Endothelial cell of umbilical vein (primary cell): ENCODE results near the gene MUC20. TPM values are rescaled to one million over a fixed set of nuclear protein-coding genes. Genes with fewer than 3 reads are reported as not detected.

Experiments used
- BruUV-seq: library from RNA; stranded (reverse); fragments of 400-500 nt; replicated peaks from 2 replicates; lab custom pipeline; 2021; lab: Mats Ljungman, UMichigan
- CTCF ChIA-PET: fragments of 300-600, 350-600 bp; sonication (Branson Sonifier 250); formaldehyde crosslinking; loops from one replicate; lab custom pipeline; 2021; ENCODE audit warnings: antibody characterized with exemption, inconsistent platforms; lab: Charles Lee
- POLR2A ChIA-PET: fragments of 300-600, 350-600 bp; sonication (Branson Sonifier 250); formaldehyde crosslinking; loops from one replicate; lab custom pipeline; 2021; ENCODE audit warnings: antibody characterized with exemption, inconsistent platforms; lab: Charles Lee
- DNase-seq: peaks from one replicate; pipeline ENCODE4 v3.0.0-alpha.2; 2011; ENCODE audit warnings: low read depth, low spot score
- FAIRE-seq: peaks from 2 replicates; lab custom pipeline; 2011; peaks lifted over from hg19 to GRCh38; lab: Jason Lieb, UNC
- H2AFZ ChIP-seq: 2 replicates; pipeline ENCODE4 v1.6.0; 2012; ENCODE audit warnings: low read depth, low read length, control low read depth, inconsistent platforms
- H3K27ac ChIP-seq: 2 replicates; pipeline ENCODE4 v1.5.1; 2011; ENCODE audit warnings: low read depth, mild to moderate bottlenecking, control low read depth, low read length, moderate library complexity; ENCODE audit not compliant: insufficient read depth
- H3K27me3 ChIP-seq, 2 experiments: 2 replicates each; pipeline versions ENCODE4 v1.6.0 to v1.6.1; 2011; ENCODE audit warnings: low read length in 2 of 2, mixed read lengths in 1 of 2; ENCODE audit not compliant: control insufficient read depth in 2 of 2, insufficient read depth in 2 of 2
- H3K36me3 ChIP-seq, 2 experiments: 2 replicates in 1 of 2; 3 replicates in 1 of 2; pipeline ENCODE4 v1.5.1; 2011; ENCODE audit warnings: low read length in 2 of 2, mild to moderate bottlenecking in 1 of 2, moderate library complexity in 1 of 2; ENCODE audit not compliant: control insufficient read depth in 2 of 2, insufficient read depth in 2 of 2; ENCODE audit errors: extremely low read depth in 1 of 2
- H3K4me1 ChIP-seq: 3 replicates; pipeline ENCODE4 v1.5.1; 2011; ENCODE audit warnings: mild to moderate bottlenecking, low read length; ENCODE audit not compliant: control insufficient read depth, insufficient read depth; ENCODE audit errors: extremely low read depth
- H3K4me2 ChIP-seq: 2 replicates; pipeline ENCODE4 v1.6.1; 2011; ENCODE audit warnings: low read length, control low read depth, mixed read lengths; ENCODE audit not compliant: insufficient read depth
- H3K4me3 ChIP-seq, 3 experiments: fragments of 200-600 bp in 1 of 3; sonication (generic), shearing (Covaris generic) in 1 of 3; replicated peaks in 1 of 3; 2 replicates each; pipeline ENCODE4 v1.5.1; 2011 to 2016; ENCODE audit warnings: control low read depth in 3 of 3, low read length in 3 of 3, mild to moderate bottlenecking in 2 of 3, inconsistent platforms in 1 of 3, low read depth in 1 of 3, moderate library complexity in 1 of 3; ENCODE audit not compliant: insufficient read depth in 1 of 3
- H3K79me2 ChIP-seq: 2 replicates; pipeline ENCODE4 v1.6.0; 2012; ENCODE audit warnings: low read length, inconsistent platforms; ENCODE audit not compliant: control insufficient read depth, insufficient read depth
- H3K9ac ChIP-seq: replicated peaks from 2 replicates; pipeline ENCODE3; 2011; ENCODE audit warnings: low read length, control low read depth; ENCODE audit not compliant: insufficient read depth; ENCODE audit errors: extremely low read depth
- H3K9me1 ChIP-seq: replicated peaks from 3 replicates; pipeline ENCODE4 v1.6.0; 2011; ENCODE audit warnings: mild to moderate bottlenecking, low read length; ENCODE audit not compliant: control insufficient read depth, insufficient read depth; ENCODE audit errors: extremely low read depth
- H3K9me3 ChIP-seq: replicated peaks from 2 replicates; pipeline ENCODE4 v1.5.1; 2012; ENCODE audit warnings: low read length, inconsistent platforms; ENCODE audit not compliant: control insufficient read depth, insufficient read depth
- H4K20me1 ChIP-seq: replicated peaks from 2 replicates; pipeline ENCODE3; 2011; ENCODE audit warnings: mild to moderate bottlenecking, low read length; ENCODE audit not compliant: control insufficient read depth, insufficient read depth; ENCODE audit errors: extremely low read depth
- CTCF ChIP-seq, 2 donors: IDR thresholded peaks; 1 replicate in 1 of 2; 2 replicates in 1 of 2; pipeline ENCODE4 v1.5.1; 2011; ENCODE audit warnings: low read length in 2 of 2, mild to moderate bottlenecking in 2 of 2, moderate library complexity in 2 of 2, control low read depth in 1 of 2, inconsistent platforms in 1 of 2, low read depth in 1 of 2; ENCODE audit not compliant: insufficient read depth in 1 of 2; ENCODE audit errors: extremely low read depth in 1 of 2
- EZH2 ChIP-seq: IDR thresholded peaks from 2 replicates; pipeline ENCODE4 v1.6.1; 2012; ENCODE audit warnings: borderline replicate concordance, low read depth, mild to moderate bottlenecking, moderate library complexity, low read length, inconsistent platforms; ENCODE audit not compliant: severe bottlenecking
- FOS ChIP-seq: IDR thresholded peaks from 2 replicates; pipeline ENCODE4 v1.6.1; 2011; ENCODE audit warnings: mild to moderate bottlenecking, low read length, moderate library complexity, borderline replicate concordance; ENCODE audit not compliant: insufficient read depth
- MYC ChIP-seq: IDR thresholded peaks from one replicate; pipeline ENCODE4 v1.6.1; 2011; ENCODE audit warnings: mild to moderate bottlenecking, low read depth, low read length
- POLR2A ChIP-seq: IDR thresholded peaks from 2 replicates; pipeline ENCODE4 v1.6.1; 2012; ENCODE audit warnings: low read depth, mild to moderate bottlenecking, control low read depth, low read length
- POLR2AphosphoS5 ChIP-seq: IDR thresholded peaks from 2 replicates; pipeline ENCODE4 v1.6.1; 2012; ENCODE audit warnings: low read depth, mild to moderate bottlenecking, control low read depth, low read length, moderate library complexity; ENCODE audit not compliant: insufficient read depth
- dilution Hi-C: fragments of 300-500 bp; cut with MboI; formaldehyde crosslinking; loops from one replicate; pipeline ENCODE4 v1.15.0; 2019; ENCODE audit warnings: low sequenced_read_pairs; ENCODE audit not compliant: extremely low pct_ligation_motif_present
- intact Hi-C: fragments of 100-400 bp; cut with micrococcal nuclease; formaldehyde crosslinking; loops from one replicate; pipeline ENCODE4 v1.10.0; 2022
- polyA plus RNA-seq, 4 experiments: library from polyadenylated mRNA; depleted of rRNA in 3 of 4; stranded (reverse) in 3 of 4; unstranded in 1 of 4; fragments of >200 nt; gene quantifications; 2 replicates each; pipeline versions ENCODE4 v1.2.1 to v1.2.3, GENCODE V29; 2011 to 2012; ENCODE audit warnings: missing spikeins in 1 of 4
- total RNA-seq: library from RNA; stranded (reverse); gene quantifications from 2 replicates; pipeline ENCODE4 v1.2.3, GENCODE V29; 2021

Gene MUC20
- total and polyA plus RNA-seq, 2 donors (not counting 3 experiments of a cell fraction or from before 2014, with no cell fraction given), result 0.62 TPM; not detected in 1

- BruUV-seq, result no TSS peak
- CTCF ChIA-PET, result interaction anchor here (1.0 to 1.4 kb wide), 2 partner anchors 15 to 17 kb away, joined by 3 to 4 read pairs; no protein-coding TSS in a partner anchor
- intact Hi-C loops, result no loop called here
These were observed 23.7 kb downstream of the MUC20 start for GRCh38 chr3:195744437-195744836.

More at GRCh38 chr3:195744437-195744836, 23.7 kb downstream of the MUC20 start:
- Histone ChIP-seq H3K9me1 (no peaks in the 10 kb centered on the region), H3K36me3 (no peaks in the 10 kb centered on the region), H3K79me2 (no peaks in the 10 kb centered on the region), H3K27ac (no peak overlapping the region), H3K9ac (no peak overlapping the region), H3K4me1 (no peaks in the 10 kb centered on the region), H4K20me1 (no peaks in the 10 kb centered on the region), H3K4me3 (no peak overlapping the region), H3K27me3 (no peaks in the 10 kb centered on the region), H3K4me2 (no peak overlapping the region), H2AFZ (no peak overlapping the region), H3K9me3 (no peaks in the 10 kb centered on the region)
- no peak for TF ChIP-seq EZH2
- no peak for TF ChIP-seq POLR2A
- no peak for TF ChIP-seq POLR2AphosphoS5
- TF ChIP-seq CTCF (IDR thresholded peaks at IDR 0.05; ENCODE audit: extremely low read depth in 1 of 2, insufficient read depth in 1 of 2, low read depth in 1 of 2, low read length in 2 of 2), result no peak
- TF ChIP-seq FOS, result no peak
- TF ChIP-seq MYC, result no peak
- no peak for DNase-seq
- no peak for FAIRE-seq
- POLR2A ChIA-PET, result no interaction called here
- dilution Hi-C loops, result no loop called here
